Activated naive CD4-positive, alpha-beta T cell treated with anti-CD3 and anti-CD28 coated beads, Interleukin-2, amount 10 ng/mL, durations not matched to agents 5 hours and 36 hours (primary cell): ENCODE results near the gene TCP11X1. TPM values are rescaled to one million over a fixed set of nuclear protein-coding genes. Genes with fewer than 3 reads are reported as not detected.

Experiments used
- total RNA-seq, 2 experiments: library from RNA; stranded (reverse); gene quantifications; one replicate each; pipeline ENCODE4 v1.2.3, GENCODE V29; 2021

Gene TCP11X1
- total RNA-seq = not detected

GRCh38 chrX:102214986-102215385 is at the start of gene TCP11X1:
Gene TCP11X1 (plus strand): TSS chrX:102215301.

DNA sequence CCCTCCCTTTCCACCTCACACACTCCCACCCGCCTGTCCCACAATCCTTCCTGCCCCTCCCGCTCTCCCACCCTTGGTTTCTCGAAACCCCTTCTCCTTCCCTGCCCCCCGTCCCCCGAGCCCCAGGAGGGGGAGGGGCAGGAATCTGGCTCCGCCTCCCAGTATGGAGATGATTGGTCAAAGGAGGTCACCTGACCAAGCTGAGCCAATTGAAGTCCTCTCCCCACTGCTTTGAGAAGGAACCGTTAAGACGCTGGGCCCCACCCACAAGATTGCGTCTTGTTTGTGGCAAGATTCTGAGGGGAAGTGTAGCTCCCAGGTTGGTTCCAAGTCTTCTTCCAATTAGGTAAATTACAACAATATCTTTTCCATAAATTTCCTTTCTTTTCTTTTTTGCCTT is 31.8 kb downstream of the TCP11X1 start, which contains the start of gene NXF2:
Gene NXF2 (plus strand): TSS at position 275 of the 400 bp plus-strand sequence. CDS start 59,912 bp downstream, outside the sequence.

Other genes starting within 250 kb of the TCP11X1 start
- under 1 TPM; 0.22 to 0.25 TPM for gene TCEAL2, start 89.6 kb upstream of the TCP11X1 start, total RNA-seq
- gene TCEAL6, start 72.8 kb upstream of the TCP11X1 start, total RNA-seq = not detected
- 1 to 10 TPM; 4.6 to 5.8 TPM for gene BEX5, start 59.3 kb upstream of the TCP11X1 start, total RNA-seq
- gene NXF2, start 31.9 kb downstream of the TCP11X1 start, total RNA-seq = not detected
- not detected for gene NXF2B, start 224.7 kb downstream of the TCP11X1 start, total RNA-seq